Stimulated activated CD4-positive, alpha-beta T cell treated with anti-CD3 and anti-CD28 coated beads, Interleukin-12 subunit alpha, Interleukin-12 subunit beta, amount 100 ng/mL, for 24 hours (primary cell): ENCODE measurements around the gene PIGB.
"Not testable (repeated sequence)": the region's sequence is repeated elsewhere in the genome, so short reads cannot be mapped to it uniquely, and the experiment has no call there.

ENCODE experiments used
- DNase-seq, 2 experiments: peaks; one replicate each; pipeline ENCODE4 v3.0.0-alpha.2; 2020; ENCODE audit warnings: low read depth in 2 of 2

The PIGB gene

GRCh38 chr15:55318588-55319494 is at the start of gene PIGB, which contains the start of gene PIGBOS1:
TSS of gene PIGB (plus strand) at chr15:55319222. CDS start at chr15:55319251, 29 bp downstream.
TSS of gene PIGBOS1 (minus strand) at chr15:55319123. CDS start at chr15:55317792, 1,331 bp downstream.
- DNase-seq, result peak; percentile 58 to 67

- no peak for DNase-seq
Observed at GRCh38 chr15:55270291-55270690, 48.7 kb upstream of the PIGB start.

- DNase-seq, result no peak
Observed at GRCh38 chr15:55276324-55276723, 42.7 kb upstream of the PIGB start.

- DNase-seq, result peak in 1 of 2 experiments; percentile 41
Observed at GRCh38 chr15:55277116-55277564, 41.9 kb upstream of the PIGB start.

- no peak for DNase-seq
Observed at GRCh38 chr15:55277715-55278114, 41.3 kb upstream of the PIGB start.

GRCh38 chr15:55279100-55279745 is 39.8 kb upstream of the PIGB start:
- no peak for DNase-seq

- no peak for DNase-seq
Observed at GRCh38 chr15:55279746-55280351, 39.2 kb upstream of the PIGB start.

GRCh38 chr15:55280589-55280988 is 38.4 kb upstream of the PIGB start:
- not testable (repeated sequence) for DNase-seq

GRCh38 chr15:55281517-55282228 is 37.3 kb upstream of the PIGB start:
- DNase-seq, result no peak

GRCh38 chr15:55282284-55282833 is 36.7 kb upstream of the PIGB start:
- no peak for DNase-seq

- DNase-seq, result no peak
Observed at GRCh38 chr15:55283379-55284147, 35.5 kb upstream of the PIGB start.

GRCh38 chr15:55284426-55284825 is 34.6 kb upstream of the PIGB start:
- no peak for DNase-seq

GRCh38 chr15:55286442-55287189 is 32.4 kb upstream of the PIGB start:
- not testable (repeated sequence) for DNase-seq

GRCh38 chr15:55288006-55288717 is 30.9 kb upstream of the PIGB start:
- no peak for DNase-seq

- no peak for DNase-seq
Observed at GRCh38 chr15:55289011-55289745, 29.8 kb upstream of the PIGB start.

- DNase-seq, result peak; percentile 59 to 79
Observed at GRCh38 chr15:55289746-55290527, 29.1 kb upstream of the PIGB start, which contains the start of gene RAB27A. TSS of gene RAB27A (minus strand) at chr15:55289813. CDS start at chr15:55234934, 54,879 bp downstream.

GRCh38 chr15:55290528-55291057 is 28.4 kb upstream of the PIGB start:
- DNase-seq, result peak; percentile 72 to 78
